ENCODE measurements around the gene MORC3. TPM values are rescaled to one million over a fixed set of nuclear protein-coding genes. Genes with fewer than 3 reads are reported as not detected.

MORC3 gene
- total RNA-seq, 1 experiment from 2014 or later: 18.7 TPM

- no peaks in the 10 kb centered on the region for H3K27me3 ChIP-seq (ENCODE audit: insufficient read depth, low read length)
- H3K4me1 ChIP-seq (ENCODE audit: insufficient read depth, low read length): no peaks in the 10 kb centered on the region
- no peaks in the 10 kb centered on the region for H3K79me2 ChIP-seq (ENCODE audit: insufficient read depth, low read length)
- no peaks in the 10 kb centered on the region for H3K79me1 ChIP-seq (ENCODE audit: insufficient read depth, low read depth, low read length, poor library complexity, severe bottlenecking)
- no peak overlapping the region for H2AK5ac ChIP-seq (ENCODE audit: insufficient read length, low read length)
- H4K20me1 ChIP-seq (ENCODE audit: control insufficient read depth, insufficient read depth, insufficient read length): no peaks in the 10 kb centered on the region
- Mint-ChIP-seq H3K9me3 (no peaks in the 10 kb centered on the region; a peak in 1 of 5 replicates), H3K4me3 (no peak overlapping the region), H3K4me1 (no peaks in the 10 kb centered on the region), H3K27me3 (ENCODE audit: low read depth) (no peaks in the 10 kb centered on the region), H3K36me3 (ENCODE audit: insufficient read depth in 1 of 3, low read depth in 3 of 3) (peaks cover 13 to 63% (median 57%) of the 10 kb centered on the region in 3 experiments), H3K27ac (no peak overlapping the region; a peak in 1 of 7 replicates)
- no peak overlapping the region for H2BK5ac ChIP-seq (ENCODE audit: insufficient read length, low read length)
- WGBS (ENCODE audit: extremely low coverage, insufficient read length, low lambda C conversion rate): no CpG with 5 or more reads among the region's 5 CpGs
- TF ChIP-seq CTCF (conservative IDR thresholded peaks at IDR 0.05): no peak
- no peaks in the 10 kb centered on the region for H3K9me3 ChIP-seq (ENCODE audit: control insufficient read depth, low read depth, low read length)
- no peak for DNase-seq
- H3T11ph ChIP-seq (ENCODE audit: low read length): no peak overlapping the region
- H2AFZ ChIP-seq (ENCODE audit: low read length): no peak overlapping the region
- H3K4me2 ChIP-seq (ENCODE audit: insufficient read depth, insufficient read length, low read length): no peak overlapping the region
- no peak overlapping the region for H4K8ac ChIP-seq (replicated peaks; ENCODE audit: insufficient read length, low read depth, low read length)
- H3K9ac ChIP-seq (ENCODE audit: extremely low read depth, insufficient read length, low read length): no peak overlapping the region
- no peak overlapping the region for H4K91ac ChIP-seq (ENCODE audit: insufficient read length, low read depth, low read length)
- H3K56ac ChIP-seq (ENCODE audit: insufficient read length, low read depth, low read length): no peak overlapping the region
- no peak overlapping the region for H3K23ac ChIP-seq (ENCODE audit: insufficient read length, low read depth, low read length)
- no peaks in the 10 kb centered on the region for H3K23me2 ChIP-seq (ENCODE audit: insufficient read length, low read depth, low read length, poor library complexity, severe bottlenecking)
- H2BK120ac ChIP-seq (ENCODE audit: low read depth, low read length, poor library complexity, severe bottlenecking): no peak overlapping the region
- H3K18ac ChIP-seq (ENCODE audit: insufficient read length, low read depth, low read length): no peak overlapping the region
- H3K4ac ChIP-seq (ENCODE audit: low read depth, low read length): no peak overlapping the region
- no peak overlapping the region for H2BK12ac ChIP-seq (ENCODE audit: insufficient read length, low read depth, low read length)
- no peak overlapping the region for H3K27ac ChIP-seq (ENCODE audit: insufficient read length, low read depth, low read length)
- H2BK20ac ChIP-seq (ENCODE audit: low read depth, low read length, poor library complexity, severe bottlenecking): no peak overlapping the region
- no peak overlapping the region for H4K5ac ChIP-seq (ENCODE audit: insufficient read length, low read depth, low read length)
- H3K14ac ChIP-seq (ENCODE audit: insufficient read depth, low read length): no peak overlapping the region
- H2BK15ac ChIP-seq (ENCODE audit: low read depth, low read length): no peak overlapping the region
Measured at GRCh38 chr21:36403713-36404112, 83.7 kb downstream of the MORC3 start.
